ENCODE results near the gene ACOXL.
"Not testable (repeated sequence)": the region's sequence is repeated elsewhere in the genome, so short reads cannot be mapped to it uniquely, and the experiment has no call there.

Gene ACOXL

DNA sequence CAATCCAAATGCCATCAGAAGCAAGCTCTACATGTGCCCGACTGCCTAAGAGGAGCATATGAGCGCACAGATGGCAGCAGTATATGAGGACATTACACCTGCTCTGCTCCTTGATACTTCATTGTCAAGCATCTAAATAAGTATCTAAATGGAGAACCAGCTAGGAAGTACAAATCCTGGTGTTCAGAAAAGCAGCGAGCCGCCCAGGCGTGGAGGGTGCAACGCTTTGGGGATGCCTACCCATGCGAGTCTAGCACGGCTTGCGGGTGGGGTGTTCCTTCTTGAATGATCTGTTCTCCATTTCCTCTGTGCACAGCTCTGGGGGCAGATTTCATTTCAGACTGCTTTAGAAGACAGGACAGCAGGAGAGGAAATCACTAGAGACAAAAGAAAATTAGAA, 325.3 kb downstream of the ACOXL start:
- DNase-seq (ENCODE audit: low read depth) = no peak

- no peak for DNase-seq (ENCODE audit: low read depth)
Measured at GRCh38 chr2:111058264-111058663, 325.9 kb downstream of the ACOXL start.

DNA sequence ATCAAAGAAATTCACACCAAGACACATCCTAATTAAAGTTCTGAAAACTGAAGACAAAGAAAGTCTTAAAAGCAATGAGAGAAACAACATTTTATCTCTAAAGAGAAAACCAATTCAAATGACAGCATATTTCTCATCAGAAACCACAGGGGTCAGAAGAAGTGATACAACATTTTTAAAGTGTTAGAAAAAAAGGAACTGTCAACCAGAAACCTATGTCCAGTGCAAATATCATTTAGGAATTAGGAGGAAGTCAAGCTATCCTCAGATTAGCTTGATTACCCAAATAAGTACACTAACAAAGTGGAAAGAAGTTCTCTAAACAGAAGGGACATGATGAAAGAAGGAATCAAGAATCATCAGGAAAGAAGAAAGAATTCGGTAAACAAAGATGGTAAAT, 328.8 kb downstream of the ACOXL start:
- DNase-seq (ENCODE audit: low read depth) = no peak

GRCh38 chr2:111062417-111062816, 330.0 kb downstream of the ACOXL start:
- DNase-seq (ENCODE audit: low read depth) = no peak

- DNase-seq (ENCODE audit: low read depth) = no peak
Measured at GRCh38 chr2:111066062-111066593, 333.8 kb downstream of the ACOXL start.

- no peak for DNase-seq (ENCODE audit: low read depth)
Measured at GRCh38 chr2:111068435-111069058, 336.2 kb downstream of the ACOXL start.

DNA sequence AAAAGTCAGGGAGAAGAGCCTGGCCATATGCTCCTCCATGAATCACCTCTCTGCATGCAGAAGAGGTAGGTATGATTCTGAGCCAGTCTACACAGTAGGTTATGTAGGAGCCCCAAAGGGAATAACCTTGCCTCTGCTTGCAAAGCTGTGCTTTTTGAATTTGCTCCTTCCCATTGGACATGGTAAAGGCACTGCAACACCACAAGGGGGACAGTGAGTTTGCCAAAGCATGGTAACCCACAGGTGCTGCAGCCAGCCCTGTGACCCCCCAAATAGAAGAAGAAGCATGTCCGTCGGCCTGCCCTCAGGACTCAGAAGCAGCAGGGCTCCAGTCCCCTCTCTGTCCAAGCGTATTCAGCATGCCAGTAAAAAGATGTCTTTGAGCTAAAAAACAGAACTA, 337.3 kb downstream of the ACOXL start:
- DNase-seq (ENCODE audit: low read depth) = no peak

- no peak for DNase-seq (ENCODE audit: low read depth)
Measured at GRCh38 chr2:111071600-111072171, 339.3 kb downstream of the ACOXL start.

DNA sequence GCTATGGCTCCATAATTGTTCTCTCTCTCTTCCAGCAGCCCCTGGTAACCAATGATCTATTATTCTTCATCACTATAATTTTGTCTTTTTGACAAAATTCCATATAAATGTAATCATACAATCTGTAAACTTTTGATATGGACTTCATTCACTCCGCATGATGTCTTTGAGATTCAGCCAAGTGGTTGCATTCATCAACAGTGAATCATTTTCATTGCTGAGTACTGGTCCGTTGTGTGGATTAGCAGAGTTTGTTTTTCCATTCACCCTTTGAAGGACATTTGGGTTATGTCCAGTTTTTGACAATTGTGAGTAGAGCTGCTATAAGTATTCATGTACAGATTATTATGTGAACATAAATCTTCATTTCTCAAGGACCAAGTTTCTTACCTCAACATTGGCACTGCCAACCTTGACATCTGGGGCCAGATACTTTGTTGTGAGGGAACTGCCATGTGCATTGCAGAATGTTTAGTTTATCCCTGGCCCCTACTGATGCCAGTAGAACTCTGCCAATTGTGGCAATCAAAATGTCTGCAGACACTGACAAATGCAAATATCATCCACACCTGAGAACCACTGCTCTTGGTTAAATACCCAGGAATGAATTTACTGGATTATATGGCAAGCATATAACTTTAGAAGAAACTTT, 340.0 kb downstream of the ACOXL start:
- DNase-seq (ENCODE audit: low read depth) = no peak

DNA sequence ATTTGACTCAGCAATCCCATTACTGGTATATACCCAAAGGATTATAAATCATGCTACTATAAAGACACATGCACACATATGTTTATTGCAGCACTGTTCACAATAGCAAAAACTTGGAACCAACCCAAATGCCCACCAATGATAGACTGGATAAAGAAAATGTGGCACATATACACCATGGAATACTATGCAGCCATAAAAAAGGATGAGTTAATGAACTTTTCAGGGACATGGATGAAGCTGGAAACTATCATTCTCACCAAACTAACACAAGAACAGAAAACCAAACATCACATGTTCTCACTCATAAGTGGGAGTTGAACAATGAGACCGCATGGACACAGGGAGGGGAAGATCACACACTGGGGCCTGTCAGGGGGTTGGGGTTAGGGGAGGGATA, 350.3 kb downstream of the ACOXL start:
- not testable (repeated sequence) for DNase-seq (ENCODE audit: low read depth)

DNA sequence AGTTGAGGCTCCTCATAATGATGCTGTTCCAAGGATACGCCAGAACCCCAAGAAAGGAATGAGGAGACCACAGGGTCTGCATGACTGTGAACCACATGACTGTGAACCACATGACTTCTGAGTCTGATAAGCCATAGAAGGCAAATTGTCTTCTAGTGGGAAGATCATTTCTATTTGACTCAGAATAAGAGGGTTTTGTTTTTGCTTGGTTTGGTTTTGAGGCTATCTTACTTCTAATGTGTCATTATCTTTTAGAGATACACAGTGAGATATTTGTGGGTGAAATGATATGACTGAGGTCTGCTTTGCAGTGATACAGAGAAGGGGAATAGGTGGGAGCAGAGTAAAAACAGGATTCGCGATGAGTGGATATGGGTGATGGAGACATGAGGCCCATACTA, 359.4 kb downstream of the ACOXL start:
- no peak for DNase-seq (ENCODE audit: low read depth)

DNA sequence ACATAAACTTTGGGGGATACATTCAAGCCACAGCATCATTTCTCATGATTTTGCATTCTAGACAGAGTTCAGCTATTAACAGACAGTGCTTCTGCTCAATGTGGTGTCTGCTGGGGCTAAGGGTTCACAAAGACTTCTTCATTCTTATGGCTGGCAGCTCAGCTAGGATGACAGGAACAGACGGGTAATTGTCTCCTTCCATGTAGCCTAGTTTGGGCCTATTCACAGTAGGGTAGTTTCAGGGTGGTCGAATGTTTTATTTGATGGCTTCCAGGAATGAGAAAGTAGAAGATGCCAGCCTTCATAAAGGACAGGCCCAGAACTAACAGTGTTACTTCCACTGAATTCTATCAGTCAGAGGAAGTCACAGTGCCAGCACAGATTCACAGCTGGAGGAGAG, 362.3 kb downstream of the ACOXL start:
- DNase-seq (ENCODE audit: low read depth) = no peak

DNA sequence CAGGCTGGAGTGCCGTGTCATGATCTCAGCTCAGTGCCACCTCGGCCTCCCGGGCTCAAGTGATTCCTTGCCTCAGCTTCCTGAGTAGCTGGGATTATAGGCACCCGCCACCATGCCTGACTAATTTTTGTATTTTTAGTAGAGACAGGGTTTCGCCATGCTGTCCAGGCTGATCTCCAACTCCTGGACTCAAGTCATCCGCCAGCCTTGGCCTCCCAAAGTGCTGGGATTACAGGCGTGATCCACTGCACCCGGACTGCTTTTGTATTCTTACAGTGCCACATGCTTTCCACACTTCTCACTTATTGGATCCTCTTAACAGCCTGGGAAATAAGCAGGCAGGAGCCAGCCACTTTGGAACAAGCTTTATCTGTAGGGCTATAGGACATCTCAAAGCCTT, 363.1 kb downstream of the ACOXL start:
- DNase-seq (ENCODE audit: low read depth) = no peak

DNA sequence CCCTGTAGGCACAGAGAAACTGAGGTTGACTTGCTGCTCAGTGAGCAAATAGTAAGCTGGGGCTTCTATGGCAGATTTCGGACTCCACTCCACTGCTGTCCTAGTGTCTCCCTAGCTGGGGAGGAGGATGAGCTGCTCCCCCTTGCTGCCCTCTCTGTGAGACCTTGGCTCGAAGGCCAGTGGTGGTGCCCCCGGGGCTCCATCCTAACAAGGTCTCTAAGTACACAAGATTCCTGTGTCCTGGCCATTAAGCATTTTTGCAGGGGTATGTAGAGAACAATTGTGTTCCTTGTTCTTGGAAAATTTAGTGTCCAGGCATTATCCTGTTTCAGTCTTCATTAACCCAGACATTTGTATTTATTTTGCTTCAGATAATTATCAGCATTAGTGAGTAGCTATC, 367.0 kb downstream of the ACOXL start:
- no peak for DNase-seq (ENCODE audit: low read depth)

GRCh38 chr2:111100087-111100764, 367.9 kb downstream of the ACOXL start:
- no peak for DNase-seq (ENCODE audit: low read depth)

DNA sequence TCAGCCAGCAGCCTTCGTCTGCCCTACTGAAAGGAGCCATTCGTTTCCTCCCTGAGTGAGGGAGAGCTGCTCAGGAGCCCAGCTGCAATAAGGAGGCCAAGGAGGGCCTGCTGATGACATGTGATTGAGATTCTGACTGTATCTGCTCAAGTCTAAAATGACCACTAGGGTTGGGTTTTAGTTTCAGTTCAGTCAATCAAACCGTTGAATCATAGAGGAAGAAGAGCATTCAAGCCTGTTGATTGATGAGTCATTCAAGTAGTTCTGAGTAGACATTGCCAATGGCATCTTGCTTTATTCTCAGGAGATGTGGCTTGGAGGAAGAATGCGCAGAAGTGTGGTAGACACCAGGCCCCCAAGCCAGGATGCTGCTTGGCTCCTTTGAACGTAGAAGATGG, 368.4 kb downstream of the ACOXL start:
- DNase-seq (ENCODE audit: low read depth) = no peak

DNA sequence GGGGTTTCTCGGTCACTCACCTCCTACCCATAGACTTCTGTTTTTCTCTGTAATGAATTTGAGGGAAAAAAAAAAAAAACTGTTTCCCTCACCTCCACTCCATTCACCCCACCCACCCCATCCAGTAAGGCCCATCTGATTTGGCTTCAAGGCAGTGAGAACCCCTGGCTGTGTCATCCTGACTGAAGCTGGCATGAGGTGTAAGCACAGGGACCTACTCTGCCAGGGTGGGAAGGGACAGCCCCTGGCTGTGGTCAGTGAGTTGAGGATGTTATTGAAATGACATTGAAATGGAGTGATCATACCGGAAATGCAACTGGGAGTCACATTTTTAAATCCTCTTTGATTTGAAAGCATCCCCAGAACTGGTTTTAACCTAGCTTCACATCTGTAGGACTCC, 369.2 kb downstream of the ACOXL start:
- no peak for DNase-seq (ENCODE audit: low read depth)

GRCh38 chr2:111102216-111102615, 369.8 kb downstream of the ACOXL start:
- DNase-seq (ENCODE audit: low read depth) = no peak

- no peak for DNase-seq (ENCODE audit: low read depth)
Measured at GRCh38 chr2:111105926-111106325, 373.6 kb downstream of the ACOXL start.

GRCh38 chr2:111106706-111107105, 374.3 kb downstream of the ACOXL start:
- no peak for DNase-seq (ENCODE audit: low read depth)

GRCh38 chr2:111108745-111109271, 376.4 kb downstream of the ACOXL start:
- no peak for DNase-seq (ENCODE audit: low read depth)

- no peak for DNase-seq (ENCODE audit: low read depth)
Measured at GRCh38 chr2:111111101-111111755, 378.9 kb downstream of the ACOXL start.
